Cerebellar cortex (tissue), 1 donor: ENCODE results near the gene TRPV4.

ENCODE experiments used
- DNase-seq: peaks from one replicate; pipeline ENCODE4 v3.0.0-alpha.2; 2015; ENCODE audit warnings: low spot score

The TRPV4 gene

DNA sequence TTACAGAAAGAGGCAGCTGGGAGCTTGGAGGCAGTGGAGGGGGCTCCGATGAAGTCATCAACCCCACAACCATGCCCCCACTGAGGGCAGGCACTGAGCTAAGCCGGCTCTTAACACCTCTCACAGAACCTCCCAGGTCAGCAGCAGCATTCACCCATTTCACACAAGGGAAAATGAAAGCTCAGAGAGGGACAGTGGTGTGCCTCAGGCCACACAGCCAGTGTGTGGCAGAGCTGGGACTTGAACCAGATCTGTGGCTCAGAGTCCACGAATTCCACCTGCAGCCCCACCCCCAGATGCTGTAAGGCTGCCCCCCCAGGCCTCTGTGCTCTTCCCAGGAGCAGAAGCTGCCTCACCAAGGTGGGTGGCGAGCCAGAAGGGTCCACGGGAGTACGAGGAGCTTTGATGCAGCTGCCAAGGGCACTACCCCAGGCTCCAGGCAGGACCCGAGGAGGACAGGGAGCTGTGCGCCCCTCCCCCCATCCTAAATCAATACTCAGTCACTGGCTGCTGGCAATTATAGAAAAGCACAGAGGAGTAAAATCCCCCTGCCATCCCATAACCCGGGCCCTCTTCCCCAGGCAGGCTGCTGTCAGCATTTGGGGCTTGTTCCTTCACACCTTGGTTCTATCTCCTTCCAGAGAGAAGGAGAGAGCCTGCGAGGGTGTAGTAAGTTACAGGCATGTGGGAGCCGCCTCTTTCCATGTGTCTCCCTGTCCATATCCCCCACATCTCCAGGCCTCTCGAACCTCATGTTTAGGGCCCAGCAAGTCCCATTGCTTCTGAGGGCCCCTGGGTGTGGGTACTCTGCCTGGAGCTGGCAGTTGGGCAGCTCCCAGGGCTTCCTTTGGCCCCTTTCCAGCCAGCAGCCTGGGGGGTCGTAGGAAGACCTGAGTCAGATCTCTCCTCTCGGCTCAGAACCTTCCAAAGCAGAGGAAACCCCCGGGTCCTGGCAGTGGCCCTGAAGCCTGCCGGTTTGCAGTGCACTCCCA lies 72.0 kb downstream of the TRPV4 start:
- no peak for DNase-seq

GRCh38 chr12:109760031-109760929 lies 72.9 kb downstream of the TRPV4 start:
- DNase-seq = no peak

DNA sequence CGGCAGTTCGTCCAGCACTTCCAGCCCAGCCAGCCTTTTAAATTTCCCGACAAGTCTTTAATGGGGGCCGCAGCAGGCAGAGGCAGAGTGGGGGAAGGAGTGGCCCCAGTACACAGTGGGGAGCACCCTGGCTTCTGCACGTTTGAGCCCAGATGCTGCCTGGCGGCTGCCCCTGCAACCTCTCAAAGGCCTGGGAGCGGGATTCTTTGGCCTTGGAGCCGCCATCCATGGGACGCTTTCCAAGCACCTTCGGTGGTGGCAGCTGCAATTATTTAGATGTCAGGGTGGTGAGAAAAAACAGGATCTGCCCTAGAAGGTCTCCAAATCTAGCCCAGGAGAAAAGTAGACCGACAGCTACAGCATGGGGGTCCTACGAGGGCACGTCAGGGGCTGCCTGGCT lies 73.6 kb downstream of the TRPV4 start:
- no peak for DNase-seq

GRCh38 chr12:109758426-109759420 lies 74.5 kb downstream of the TRPV4 start:
- no peak for DNase-seq

DNA sequence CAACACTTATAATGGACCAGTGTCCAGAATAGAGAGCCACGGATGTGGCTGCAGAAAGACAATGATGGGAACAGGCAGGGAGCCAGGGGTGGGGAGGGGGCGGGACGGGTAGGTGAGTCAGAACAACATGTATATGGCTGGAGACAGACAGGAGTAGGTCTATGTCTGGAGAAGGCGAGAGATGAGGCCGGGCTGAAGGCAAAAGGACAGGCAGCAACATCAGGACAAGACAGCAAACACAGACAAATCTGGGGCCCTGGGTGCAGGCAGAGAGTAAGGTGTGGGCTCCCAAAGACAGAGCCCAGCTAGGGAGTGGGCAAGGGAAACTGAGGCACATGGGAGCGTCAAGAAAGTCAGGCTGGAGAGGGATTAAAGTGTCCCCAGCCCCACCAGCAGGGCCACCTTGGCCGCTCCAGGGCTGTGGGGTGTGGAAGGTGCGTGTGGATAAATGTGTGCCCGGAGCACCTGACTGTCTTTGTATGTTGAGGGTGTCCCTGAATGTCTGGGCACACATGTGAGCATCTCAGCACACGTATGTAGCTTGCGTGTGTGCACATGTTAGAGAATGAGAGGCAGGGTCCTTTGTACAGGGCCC lies 75.4 kb downstream of the TRPV4 start:
- DNase-seq = no peak

GRCh38 chr12:109756457-109756856 lies 76.7 kb downstream of the TRPV4 start:
- DNase-seq = no peak

DNA sequence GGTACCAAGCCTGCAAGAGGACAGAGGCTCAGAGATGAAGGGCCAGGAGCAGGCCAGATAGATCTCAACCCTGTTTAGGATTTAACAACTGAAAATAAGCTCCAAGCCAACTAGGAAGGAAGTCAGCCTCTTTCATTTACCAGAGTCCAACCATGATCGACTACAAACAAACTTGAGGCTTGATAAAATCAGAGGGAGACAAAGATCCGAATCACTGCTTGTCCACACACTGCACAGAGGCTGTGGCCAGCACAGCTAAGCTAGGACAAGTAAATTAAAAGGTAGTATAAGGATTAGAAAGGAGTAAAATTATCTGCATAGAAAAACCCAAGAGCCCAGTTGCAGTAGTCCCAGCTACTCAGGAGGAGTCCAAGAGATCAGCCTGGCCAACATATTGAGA lies 79.2 kb downstream of the TRPV4 start:
- DNase-seq = no peak

GRCh38 chr12:109753054-109753401 lies 80.2 kb downstream of the TRPV4 start:
- DNase-seq = no peak

DNA sequence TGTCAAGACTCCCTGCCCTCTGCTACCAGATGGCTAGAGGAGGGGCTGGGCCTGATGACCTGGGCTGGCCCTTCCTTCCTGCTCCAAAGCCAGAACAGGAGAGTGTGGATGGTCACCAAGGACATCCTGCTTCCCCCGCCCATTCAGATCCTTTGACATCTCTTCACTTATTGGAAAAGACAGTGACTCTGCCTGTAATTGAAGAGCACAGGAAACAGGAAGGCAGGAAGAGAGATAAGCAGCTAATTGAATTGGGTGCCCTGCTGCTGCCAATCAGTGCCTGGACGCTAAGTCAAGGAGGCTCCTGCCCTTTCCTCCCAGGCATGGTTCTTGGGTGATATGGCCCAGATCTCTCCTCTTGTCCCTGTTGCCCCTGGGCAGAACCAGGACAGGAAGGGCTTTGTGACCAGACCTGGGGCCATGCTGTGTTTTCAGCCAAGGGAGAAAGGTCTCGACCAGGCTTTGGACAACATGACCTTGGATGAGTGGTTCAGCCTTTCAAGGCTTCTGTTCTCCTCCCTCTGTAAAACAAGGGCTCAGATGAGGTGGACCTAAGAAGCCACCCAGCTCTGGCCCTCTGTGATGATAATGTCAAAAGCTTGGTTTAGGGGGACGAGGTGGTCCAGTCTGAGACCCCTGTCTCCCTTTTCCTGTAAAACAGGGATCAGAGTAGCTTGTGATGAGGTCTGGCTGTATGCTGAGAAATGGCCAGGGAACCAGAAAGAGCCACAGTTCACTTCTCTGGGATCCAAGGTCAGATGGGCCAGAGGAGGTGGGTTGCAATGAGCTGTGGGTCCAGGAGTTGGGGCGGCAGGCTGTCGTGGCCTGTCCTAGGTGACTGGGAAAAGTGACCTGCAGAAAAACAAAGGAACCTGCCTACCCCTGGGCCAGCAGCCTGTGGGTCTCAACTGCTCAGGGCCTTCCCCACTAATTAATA lies 80.8 kb downstream of the TRPV4 start:
- DNase-seq = no peak

DNA sequence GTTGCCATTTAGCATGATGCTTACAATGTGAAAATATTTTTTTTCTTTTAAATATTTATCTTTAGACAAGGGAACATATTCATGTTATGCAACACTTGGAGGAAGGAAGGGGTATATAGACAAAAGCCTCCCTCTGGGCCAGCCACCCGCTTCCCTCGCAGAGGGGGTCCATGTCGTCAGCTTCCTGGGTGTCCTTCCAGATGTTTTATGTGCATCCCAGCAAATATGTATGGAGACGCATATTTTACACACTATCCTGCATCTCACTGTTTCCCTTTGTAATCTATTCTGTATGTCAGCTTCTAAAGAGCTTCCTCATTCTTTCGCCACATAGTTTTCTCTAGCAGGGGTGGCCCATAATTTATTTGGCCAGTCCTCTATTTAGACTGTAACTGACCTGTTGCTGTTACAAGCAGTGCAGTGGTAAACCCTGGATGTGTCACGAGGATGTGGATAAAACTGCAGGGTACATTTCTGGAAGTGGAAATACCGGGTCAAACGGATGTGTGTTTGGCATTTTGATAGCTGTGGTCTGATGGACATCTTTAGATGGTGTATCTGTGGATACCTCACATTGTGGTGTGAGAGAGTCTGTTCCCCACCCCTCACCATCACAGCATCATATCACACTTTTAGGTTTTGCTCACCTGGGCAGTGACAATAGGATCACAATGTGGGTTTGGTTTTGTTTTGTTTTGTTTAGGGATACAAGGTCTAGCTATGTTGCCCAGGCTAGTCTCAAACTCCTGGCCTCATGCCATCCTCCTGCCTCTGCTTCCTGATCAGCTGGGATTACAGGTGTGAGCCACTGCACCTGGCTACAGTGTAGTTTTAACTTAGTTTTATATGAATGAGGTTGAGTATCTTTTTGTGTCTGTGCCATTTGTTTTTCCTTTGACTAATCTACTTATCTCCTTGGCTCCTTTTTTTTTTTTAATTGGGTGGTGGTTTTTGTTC lies 87.9 kb downstream of the TRPV4 start:
- no peak for DNase-seq

GRCh38 chr12:109744026-109744425 lies 89.2 kb downstream of the TRPV4 start:
- DNase-seq = no peak

- no peak for DNase-seq
These were observed 89.9 kb downstream of the TRPV4 start for GRCh38 chr12:109743076-109743910.

DNA sequence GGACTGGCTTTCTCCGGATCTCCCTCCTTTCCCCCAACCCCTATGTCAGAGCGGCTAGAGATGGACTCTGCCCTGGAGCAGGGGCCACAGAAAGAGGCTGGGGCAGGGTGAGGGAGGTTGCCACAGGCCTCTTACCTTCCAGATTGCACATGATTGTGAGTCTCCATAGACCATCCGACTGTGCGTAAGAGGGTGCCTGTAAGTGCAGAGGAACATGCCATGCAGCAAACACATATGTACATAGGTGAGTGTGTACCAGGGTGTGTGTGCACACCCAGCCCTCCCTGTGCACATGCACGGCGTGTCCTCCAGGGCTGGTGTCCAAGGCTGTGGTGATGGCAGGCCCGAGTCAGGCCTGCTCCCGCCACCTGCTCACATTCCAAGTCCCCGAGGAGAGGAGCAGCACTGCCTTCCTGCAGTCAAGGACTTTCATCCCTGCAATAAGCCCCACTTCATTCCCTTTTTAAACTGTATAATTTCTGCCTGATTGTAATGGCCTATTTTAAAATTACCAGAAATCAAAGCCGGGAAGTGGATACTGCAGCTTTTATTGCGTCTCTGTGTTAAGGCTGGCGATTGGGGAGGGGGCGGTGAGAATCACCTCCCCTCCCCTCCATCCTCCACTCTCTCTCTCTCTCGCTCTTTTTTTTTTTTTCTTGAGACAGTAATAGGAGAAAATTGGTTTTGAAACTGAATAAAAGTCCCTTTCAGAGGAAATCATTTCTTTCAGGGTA lies 91.1 kb downstream of the TRPV4 start:
- DNase-seq = no peak

- DNase-seq = no peak
These were observed 91.8 kb downstream of the TRPV4 start for GRCh38 chr12:109741286-109741969.

GRCh38 chr12:109740694-109741245 lies 92.4 kb downstream of the TRPV4 start:
- no peak for DNase-seq
